Measurements from ENCODE around the gene B4GALT2.
A peak's percentile ranks its signal among the peaks of the same experiment; 100 is the strongest.

B4GALT2 gene

DNA sequence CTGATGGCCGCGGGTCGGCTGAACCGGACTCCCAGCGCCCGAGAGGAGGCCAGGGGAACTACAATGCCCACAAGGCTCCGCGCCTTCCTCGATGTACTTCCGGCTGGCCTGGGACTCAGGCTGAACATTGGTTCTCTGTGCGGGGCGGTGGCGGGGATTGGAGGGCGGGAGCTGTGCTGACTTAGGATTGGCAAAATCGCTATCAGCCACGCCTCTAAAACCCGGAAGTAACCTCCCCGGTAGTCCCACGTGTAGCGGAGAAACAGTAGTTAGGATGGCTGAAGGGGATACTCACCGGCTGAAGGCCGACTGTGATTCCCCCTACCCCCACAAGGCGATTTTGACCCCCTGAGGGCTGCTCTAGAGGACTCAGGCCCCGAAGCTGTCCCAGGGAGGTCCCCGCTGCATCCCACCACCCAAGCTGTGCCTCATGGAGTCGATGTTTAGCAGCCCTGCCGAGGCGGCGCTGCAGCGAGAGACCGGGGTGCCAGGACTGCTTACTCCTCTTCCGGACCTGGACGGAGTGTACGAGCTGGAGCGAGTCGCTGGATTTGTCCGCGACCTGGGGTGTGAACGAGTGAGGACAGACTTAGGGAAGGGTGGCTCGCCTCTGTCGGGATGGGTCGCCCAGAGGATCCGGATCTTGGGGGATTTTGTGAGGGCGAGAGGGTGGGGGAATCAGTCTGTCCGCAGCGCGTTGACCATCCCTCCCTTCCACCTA, 9.1 kb upstream of the B4GALT2 start, which contains the start of gene DPH2:
Gene DPH2, plus strand, starts transcription at position 265 of the 721 bp plus-strand sequence. Its CDS starts 166 bp downstream, at position 431.
- peak; percentile 93 for DNase-seq (ENCODE audit: low read depth)

DNA sequence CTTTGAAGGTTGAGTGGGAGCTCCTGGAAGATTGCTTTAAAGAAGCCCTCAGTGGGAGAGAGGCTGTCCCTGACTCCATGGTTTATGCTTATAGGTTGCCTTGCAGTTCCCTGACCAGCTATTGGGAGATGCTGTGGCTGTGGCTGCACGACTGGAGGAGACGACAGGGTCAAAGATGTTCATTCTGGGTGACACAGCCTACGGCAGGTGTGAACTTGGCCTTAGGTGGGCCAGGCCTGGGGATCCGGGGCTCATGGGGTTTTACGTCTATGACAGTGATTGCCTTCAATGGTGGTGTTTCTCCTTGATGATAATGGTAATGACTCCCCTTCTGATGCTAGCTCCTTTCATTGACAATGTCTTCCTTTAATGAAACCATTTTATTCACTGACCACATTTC, 8.5 kb upstream of the B4GALT2 start:
- no peak for DNase-seq (ENCODE audit: low read depth)

- DNase-seq (ENCODE audit: low read depth): no peak
Observed at GRCh38 chr1:43970911-43971310, 8.1 kb upstream of the B4GALT2 start.

- no peak for DNase-seq (ENCODE audit: low read depth)
Observed at GRCh38 chr1:43971336-43971980, 7.6 kb upstream of the B4GALT2 start.

DNA sequence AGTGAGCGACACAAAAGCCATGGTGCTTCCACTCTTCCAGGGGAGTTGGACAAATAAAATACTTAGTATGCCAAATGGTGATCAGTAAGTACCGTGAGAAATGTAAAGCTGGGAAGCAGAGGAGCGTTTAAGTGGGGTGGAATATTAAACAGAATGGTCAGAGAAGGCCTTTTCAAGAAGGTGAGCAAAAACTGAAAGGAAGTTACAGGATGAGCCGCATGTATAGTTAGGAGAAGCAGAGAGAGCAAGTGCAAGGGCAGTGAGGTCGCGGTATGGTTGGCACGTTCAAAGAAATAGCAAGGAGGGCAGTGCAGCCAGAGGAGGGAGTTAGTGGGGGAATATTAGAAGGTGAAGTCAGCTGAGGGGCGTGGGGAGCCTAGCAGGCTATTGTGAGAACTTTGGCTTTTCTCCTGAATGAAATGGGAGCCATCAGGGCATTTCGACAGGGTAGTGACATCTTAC, 5.0 kb upstream of the B4GALT2 start:
- no peak for DNase-seq (ENCODE audit: low read depth)

- DNase-seq (ENCODE audit: low read depth): peak; percentile 90
Observed at GRCh38 chr1:43974443-43975248, 4.4 kb upstream of the B4GALT2 start, which contains the start of gene ATP6V0B. TSS of gene ATP6V0B (plus strand) at chr1:43974960. CDS start at chr1:43975041, 81 bp downstream.

DNA sequence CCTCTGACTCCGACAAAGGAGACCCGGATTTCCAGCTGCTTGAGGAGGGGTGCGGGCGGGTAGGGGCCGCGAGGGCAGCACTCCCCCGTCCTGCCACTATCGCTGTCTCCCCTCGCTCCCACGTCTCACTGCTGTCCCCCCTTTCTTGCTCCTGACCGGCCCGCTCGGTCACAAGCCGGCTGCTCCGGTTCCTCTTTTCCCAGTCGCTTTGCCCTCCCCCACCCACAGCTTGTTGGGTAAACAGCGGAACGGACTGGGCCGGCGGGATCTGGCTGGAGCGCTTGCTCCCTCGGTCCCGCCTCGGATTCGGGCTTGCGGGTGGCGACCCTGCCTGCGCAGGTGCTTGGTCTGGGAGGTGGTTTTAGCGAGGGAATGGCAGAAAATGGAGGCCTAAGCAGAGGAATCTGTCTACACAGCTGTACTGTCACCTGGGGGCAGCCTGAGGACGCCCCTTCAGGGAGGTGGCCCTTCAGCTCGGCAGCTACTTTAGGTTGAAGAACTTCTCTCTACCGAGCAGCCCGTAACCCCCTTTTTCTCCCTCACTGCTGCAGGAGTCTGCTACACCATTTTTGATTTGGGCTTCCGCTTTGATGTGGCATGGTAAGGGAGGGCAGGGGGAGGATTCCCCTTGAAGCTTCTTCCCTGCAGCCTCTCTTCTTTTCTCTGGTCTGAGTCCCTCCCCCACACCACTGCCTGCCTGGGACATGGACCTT, 3.6 kb upstream of the B4GALT2 start:
- no peak for DNase-seq (ENCODE audit: low read depth)

GRCh38 chr1:43976045-43976444, 3.0 kb upstream of the B4GALT2 start:
- no peak for DNase-seq (ENCODE audit: low read depth)

GRCh38 chr1:43976890-43977289, 2.1 kb upstream of the B4GALT2 start:
- no peak for DNase-seq (ENCODE audit: low read depth)

GRCh38 chr1:43977376-43978263, 1.4 kb upstream of the B4GALT2 start:
- DNase-seq (ENCODE audit: low read depth): no peak

DNA sequence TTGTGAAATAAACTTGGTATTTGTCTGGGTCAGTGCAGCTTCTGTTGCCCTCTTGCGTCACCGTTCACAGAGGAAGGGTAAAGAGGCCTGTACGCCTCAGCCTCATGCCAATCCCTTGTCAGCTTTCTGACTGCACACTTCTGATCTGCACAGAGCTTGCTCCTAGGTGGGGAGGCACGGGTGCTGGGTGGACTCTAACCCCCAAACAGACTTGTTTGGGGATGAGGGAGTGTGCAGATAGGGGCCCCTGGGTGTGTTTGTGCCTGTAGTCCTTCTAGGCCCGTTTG, 803 bp upstream of the B4GALT2 start:
- no peak for DNase-seq (ENCODE audit: low read depth)

DNA sequence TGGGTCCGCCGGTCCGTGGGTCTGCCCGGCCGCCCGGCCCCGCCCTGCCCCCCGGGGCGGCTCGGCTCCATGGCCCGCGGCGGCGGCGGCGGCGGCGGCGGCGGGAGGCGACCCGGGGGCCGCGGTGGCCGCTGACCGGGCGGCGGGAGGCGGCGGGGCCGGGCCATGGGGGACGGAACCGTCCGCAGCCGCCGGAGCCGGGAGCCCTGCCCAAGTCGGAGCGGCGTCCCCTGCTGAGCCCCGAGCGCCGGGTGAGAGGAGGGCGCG, 184 bp downstream of the B4GALT2 start:
- DNase-seq (ENCODE audit: low read depth): no peak

GRCh38 chr1:43979528-43980254, 681 bp downstream of the B4GALT2 start:
- no peak for DNase-seq (ENCODE audit: low read depth)

- no peak for DNase-seq (ENCODE audit: low read depth)
Observed at GRCh38 chr1:43980255-43981134, 1.5 kb downstream of the B4GALT2 start.

DNA sequence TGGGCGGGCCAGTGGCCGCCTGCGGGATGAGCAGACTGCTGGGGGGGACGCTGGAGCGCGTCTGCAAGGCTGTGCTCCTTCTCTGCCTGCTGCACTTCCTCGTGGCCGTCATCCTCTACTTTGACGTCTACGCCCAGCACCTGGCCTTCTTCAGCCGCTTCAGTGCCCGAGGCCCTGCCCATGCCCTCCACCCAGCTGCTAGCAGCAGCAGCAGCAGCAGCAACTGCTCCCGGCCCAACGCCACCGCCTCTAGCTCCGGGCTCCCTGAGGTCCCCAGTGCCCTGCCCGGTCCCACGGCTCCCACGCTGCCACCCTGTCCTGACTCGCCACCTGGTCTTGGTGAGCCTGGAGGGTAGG, 2.1 kb downstream of the B4GALT2 start:
- no peak for DNase-seq (ENCODE audit: low read depth)

GRCh38 chr1:43981636-43982035, 2.6 kb downstream of the B4GALT2 start:
- no peak for DNase-seq (ENCODE audit: low read depth)

- DNase-seq (ENCODE audit: low read depth): no peak
Observed at GRCh38 chr1:43982241-43982640, 3.2 kb downstream of the B4GALT2 start.

DNA sequence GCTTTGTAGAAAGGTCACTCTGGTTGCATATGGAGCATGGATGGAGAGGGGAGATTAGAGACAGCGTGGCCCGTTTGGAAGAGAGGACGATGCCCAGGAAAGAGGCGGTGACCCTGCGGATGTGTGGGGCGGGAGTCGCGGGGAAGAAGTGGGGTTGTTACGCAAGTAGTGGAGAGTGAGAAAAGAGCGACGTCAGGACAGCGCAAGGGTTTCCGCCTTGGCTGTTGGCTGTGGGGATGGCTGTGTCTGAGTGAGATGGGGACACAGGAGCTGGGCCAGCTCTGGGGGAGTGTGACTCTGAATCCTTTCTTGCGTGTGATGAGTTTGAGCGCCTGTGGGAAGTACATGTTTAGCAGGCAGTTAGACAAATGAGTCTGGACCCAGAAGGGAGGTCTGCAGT, 3.8 kb downstream of the B4GALT2 start:
- DNase-seq (ENCODE audit: low read depth): no peak

- no peak for DNase-seq (ENCODE audit: low read depth)
Observed at GRCh38 chr1:43983253-43983899, 4.4 kb downstream of the B4GALT2 start.

Data from stimulated activated CD8-positive, alpha-beta memory T cell treated with anti-CD3 and anti-CD28 coated beads, Interleukin-15, amount 100 ng/mL, for 1 hour (primary cell).